ENCODE measurements around the gene C2CD4D.
"Not testable (repeated sequence)": the region's sequence is repeated elsewhere in the genome, so short reads cannot be mapped to it uniquely, and the experiment has no call there.

C2CD4D gene

GRCh38 chr1:151858030-151858746, 18.6 kb upstream of the C2CD4D start:
- FAIRE-seq, result no peak

DNA sequence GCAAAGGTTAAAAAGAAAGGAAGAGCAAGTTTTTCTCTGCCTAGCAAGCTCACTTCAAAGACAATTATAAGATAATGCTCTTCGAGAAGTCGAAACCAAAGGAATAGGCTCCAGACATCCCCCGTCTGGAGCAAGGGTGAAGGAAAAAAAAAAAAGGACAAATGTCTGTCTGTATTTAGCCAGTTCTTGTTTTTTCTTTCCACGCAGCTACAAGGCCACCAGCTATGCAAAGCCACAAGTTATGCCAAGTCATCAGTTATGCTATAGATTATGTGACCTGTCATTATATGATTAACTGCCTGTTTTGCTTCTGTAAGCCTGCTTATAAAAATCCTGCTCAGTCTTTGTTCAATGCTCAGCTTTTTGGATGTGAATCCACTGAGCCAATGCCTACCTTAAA, 16.3 kb upstream of the C2CD4D start:
- no peak for FAIRE-seq

- not testable (repeated sequence) for FAIRE-seq
Measured at GRCh38 chr1:151855516-151855915, 15.9 kb upstream of the C2CD4D start.

DNA sequence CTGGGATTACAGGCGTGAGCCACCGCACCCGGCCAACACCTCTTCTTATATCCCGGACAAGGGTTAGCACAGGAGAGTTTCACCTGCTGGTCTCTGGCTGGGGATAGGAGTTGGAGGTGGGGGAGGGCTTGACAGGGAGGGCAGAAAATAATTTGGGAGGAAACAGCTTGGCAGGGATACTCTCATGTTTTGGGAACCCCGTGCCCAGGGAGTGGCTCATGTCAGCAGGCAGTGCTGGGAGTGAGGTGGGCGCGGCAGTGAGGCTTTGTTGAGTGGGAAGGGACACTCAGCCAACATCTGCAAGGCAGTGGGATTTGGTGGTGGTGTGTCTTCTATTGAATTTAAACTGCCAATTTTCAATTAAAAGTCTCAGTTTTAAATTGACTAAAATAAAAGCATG, 15.0 kb upstream of the C2CD4D start:
- no peak for FAIRE-seq

- FAIRE-seq, result no peak
Measured at GRCh38 chr1:151853411-151853943, 13.9 kb upstream of the C2CD4D start, which contains the start of gene THEM5. Gene THEM5 (minus strand): TSS chr1:151853712. CDS start chr1:151853565, 147 bp downstream.

GRCh38 chr1:151852733-151853132, 13.1 kb upstream of the C2CD4D start:
- FAIRE-seq, result no peak

DNA sequence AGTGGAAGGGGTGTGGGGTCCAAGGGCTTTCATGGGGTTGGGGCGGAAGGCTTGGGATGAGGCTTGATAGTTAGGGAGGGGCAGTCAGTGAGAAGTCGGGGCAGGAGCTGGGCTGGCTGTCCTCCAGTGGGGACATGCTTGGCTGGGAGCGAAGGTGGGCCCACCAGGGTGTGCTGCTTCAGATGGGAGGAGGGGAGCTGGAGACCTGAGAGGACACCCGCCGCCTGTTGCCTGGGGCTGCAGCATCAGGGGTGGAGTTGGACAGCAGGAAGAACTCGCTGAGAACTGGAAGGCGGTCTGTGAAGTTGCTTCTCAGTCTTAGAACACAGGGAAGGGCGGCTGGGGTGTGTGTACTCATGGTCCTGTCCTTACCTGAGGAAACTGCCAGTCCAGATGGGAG, 12.3 kb upstream of the C2CD4D start:
- no peak for FAIRE-seq

GRCh38 chr1:151849871-151850270, 10.3 kb upstream of the C2CD4D start:
- no peak for FAIRE-seq

- no peak for FAIRE-seq
Measured at GRCh38 chr1:151849126-151849525, 9.5 kb upstream of the C2CD4D start.

DNA sequence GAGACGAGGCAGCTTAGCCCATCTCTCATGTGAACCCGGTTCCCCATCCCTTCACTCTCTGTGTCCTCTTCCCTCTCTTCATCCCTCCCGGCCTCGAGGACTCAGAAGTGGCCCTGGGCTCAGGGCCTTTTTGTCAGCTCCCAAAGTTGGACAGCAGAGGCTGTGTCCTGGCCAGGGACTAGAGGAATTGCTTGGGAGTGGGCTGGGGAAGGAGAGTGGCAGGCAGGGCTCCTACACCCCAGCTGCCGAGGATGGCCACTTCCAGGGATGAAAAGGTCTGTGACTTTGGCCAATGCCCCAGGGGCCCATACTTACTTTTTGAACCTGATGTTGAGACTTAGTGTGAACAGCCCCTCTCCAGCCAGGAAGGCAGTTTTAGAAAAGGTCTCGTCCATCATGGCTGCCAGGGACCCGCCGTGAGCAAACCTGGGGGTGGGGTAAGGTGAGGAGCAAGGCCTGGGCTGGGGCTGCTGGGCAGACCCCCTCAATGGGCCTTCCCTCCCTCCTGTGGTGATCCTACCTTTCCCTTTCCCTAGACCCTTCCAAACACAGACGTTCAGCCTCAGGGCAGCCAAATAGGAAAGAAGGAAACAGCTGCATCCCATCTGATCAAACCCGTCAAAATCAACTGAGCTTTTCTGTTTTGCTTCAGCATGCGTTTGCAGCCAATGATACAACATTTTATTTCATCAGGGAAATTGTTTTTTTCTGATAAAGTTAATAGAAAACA, 8.4 kb upstream of the C2CD4D start:
- FAIRE-seq, result no peak

DNA sequence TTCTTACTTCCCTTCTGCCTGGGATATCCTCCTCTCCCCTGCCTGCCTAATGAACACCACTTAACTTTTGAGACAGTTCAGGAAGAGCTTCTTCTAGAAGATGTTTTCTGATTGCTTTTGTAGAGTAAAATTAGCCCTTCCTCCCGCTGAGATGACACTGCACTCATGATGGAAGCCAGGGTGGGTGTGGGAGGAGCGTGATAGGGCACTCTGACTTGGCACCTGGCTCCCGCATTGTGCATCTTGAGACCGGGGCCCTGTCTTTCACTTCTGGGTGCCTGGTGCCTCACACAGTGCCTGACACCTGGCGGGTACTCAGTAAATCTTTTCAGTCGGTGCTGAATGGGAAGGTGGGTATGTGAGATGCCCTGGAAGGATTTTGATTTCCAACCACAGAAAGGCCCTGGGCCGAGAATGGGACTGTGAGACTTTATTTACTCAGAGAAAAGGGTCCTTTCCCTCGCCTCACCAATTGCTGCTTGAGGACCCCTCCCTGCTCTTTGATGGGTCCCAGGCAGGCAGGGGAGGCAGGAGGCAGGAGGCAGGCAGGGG, 7.1 kb upstream of the C2CD4D start:
- FAIRE-seq, result no peak

- no peak for FAIRE-seq
Measured at GRCh38 chr1:151846062-151846568, 6.5 kb upstream of the C2CD4D start.

GRCh38 chr1:151843398-151843797, 3.8 kb upstream of the C2CD4D start:
- no peak for FAIRE-seq

DNA sequence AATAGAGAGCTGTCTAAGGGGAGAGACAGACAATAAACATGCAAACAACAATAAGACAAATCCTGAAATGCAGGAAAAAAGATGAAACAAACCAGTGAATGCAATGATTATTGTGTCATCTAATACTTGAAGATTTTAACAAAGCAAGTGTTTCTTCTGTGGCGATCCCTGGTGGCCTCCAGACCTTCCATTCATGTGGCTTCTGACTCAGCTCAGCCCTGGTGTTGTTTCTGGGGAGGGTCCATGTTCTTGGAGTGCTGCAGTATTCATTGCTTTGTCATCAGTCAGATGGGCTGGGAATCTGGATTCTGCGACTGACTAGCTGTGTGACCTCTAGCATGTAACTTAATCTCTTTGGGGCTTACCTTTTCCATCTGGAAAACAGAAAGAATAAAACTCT, 1.5 kb upstream of the C2CD4D start:
- FAIRE-seq, result no peak

DNA sequence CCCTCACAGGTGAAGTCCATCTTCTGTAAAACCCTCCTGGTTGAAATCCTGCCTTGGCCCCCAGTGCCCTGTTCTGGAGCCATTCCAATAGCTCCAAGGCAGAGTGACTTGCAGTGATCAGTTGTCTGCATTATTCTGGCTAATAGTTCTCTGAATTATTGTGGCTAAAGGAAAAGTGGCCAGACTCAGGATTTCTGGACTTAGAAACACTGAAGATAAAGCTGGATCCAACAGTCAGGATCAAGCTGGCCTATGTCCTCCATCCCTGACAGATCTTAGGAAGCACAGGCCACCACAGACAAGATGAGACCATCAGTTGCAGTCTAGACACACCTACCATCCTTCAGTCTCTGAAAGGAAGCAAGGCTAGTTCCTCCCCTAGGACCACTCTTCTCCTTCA, 801 bp upstream of the C2CD4D start:
- no peak for FAIRE-seq

DNA sequence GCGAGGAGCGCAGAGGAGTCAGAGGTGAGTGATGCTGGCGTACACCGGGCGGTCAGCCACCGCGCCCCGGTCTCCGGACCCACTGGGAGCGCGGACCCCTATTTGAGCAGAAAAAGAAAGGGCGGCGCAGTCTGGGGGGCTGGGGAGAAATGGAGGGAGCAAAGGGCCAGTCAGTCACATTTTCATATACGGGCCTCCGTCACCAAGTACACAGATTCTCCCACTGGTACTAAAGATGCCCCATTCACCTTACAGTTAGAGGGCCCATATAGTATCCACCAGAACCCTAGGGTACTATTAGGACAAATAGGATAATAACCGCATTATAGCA, 573 bp downstream of the C2CD4D start:
- FAIRE-seq, result no peak

DNA sequence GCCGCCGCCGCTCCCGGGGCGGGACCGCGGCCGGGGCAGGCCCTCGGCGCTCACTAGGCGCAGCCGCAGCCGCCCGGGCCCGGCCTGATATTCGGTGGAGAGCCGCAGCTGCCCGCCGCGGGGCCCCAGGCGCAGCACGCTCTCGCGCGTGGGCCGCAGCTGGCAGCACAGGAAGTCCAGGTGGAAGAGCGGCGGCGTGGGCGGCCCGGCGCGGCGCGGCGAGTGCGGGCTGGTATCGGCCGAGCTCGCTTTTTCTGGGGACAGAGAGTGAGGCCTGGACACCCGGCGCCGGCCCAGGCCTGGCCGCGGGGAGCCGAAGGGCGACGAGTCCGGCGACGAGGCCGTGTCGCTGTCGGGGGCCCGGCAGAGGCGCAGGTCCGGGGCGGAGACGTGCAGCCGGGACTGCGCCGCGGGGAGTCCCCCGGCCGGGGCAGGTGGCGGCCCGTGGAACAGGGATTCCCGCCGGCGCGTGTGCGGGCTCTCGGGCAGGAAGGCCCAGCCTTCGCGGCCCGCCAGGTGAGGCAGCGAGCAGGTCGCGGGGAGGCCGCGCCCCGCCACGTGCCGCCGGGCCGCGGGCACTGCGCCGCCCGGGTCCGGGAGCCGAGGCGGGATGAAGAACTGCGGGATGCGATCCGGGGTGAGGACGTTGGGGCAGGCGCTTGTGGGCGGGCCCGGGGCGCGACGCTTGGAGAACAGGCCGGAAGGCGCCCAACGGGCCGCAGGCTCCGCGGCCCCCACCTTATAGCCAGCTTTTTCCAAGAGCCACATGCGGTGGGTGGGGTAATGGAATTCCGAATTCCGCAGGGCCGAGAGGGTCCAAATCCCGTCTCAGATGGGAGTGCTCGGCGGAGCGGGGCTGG, 1.2 kb downstream of the C2CD4D start:
- FAIRE-seq, result no peak

GRCh38 chr1:151837884-151838221, 1.8 kb downstream of the C2CD4D start:
- no peak for FAIRE-seq

DNA sequence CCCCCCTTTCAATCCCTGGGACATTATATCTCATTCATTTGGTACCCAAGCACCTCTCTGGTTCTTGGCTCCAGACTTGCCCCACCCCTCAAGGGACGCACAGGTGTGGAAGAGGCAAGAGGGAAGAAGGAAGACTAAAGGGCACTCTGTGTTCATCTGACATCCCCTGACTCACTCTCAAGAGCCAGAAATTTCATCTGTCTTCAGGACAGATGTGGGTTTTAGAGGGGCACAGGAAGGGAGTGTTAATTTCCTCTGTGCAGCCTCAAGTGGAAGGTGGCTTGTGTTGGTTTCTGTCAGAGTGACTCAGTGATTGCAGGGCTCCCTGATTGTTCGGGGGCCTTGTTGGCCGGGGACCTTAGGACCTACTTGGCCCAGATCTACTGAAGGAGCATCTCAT, 2.4 kb downstream of the C2CD4D start:
- no peak for FAIRE-seq

DNA sequence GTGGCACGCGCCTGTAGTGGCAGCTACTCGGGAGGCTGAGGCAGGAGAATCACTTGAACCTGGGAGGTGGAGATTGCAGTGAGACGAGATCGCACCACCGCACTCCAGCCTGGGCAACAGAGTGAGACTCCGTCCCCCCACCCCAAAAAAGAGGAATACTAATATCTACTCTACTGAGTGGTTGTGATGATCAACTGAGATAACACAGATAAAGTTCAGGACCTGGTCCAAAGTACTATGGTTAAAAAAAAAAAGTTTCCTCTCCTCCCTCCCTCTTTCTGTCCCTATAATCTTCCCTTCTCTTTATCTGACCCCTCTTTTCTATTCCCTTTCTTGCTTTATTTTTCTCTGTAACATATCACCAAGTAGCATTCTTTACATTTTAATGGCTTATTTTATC, 4.0 kb downstream of the C2CD4D start:
- no peak for FAIRE-seq

DNA sequence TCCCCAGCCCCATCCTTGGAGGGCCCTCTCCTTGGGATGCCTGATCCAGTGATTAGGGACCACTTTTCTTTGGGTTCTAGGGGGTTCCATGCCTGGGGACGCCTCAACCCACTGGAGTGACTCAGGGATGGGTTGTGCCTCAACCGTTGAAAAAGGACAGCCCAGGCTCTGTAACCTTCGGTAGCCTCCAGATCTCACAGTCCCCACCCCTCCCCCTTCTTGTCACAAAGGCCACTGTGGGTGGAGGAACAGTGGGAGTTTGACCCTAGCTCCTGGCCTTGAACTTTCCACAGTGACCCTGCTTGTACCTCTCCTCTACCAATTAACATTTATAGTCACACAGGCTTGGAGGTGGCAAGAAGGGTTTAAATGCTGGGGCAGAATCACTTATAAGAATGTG, 5.4 kb downstream of the C2CD4D start:
- no peak for FAIRE-seq

GRCh38 chr1:151833172-151833900, 6.3 kb downstream of the C2CD4D start:
- FAIRE-seq, result no peak

Data from TTC549 (cell line).